H1 (cell line): ENCODE measurements around the gene KRTAP1-3.

Source experiments
- CEBPB ChIP-seq: IDR thresholded peaks from 2 replicates; pipeline ENCODE4 v1.6.1; 2012; ENCODE audit warnings: low read depth, low read length
- CTCF ChIP-seq, 3 experiments: IDR thresholded peaks; 1 replicate in 2 of 3; 2 replicates in 1 of 3; pipeline versions ENCODE4 v1.5.1 to v1.6.1; 2011; ENCODE audit warnings: low read length in 3 of 3, mild to moderate bottlenecking in 3 of 3, inconsistent platforms in 2 of 3, low read depth in 1 of 3, moderate library complexity in 1 of 3; ENCODE audit not compliant: insufficient read depth in 1 of 3; ENCODE audit errors: control extremely low read depth in 1 of 3
- GABPA ChIP-seq: IDR thresholded peaks from 2 replicates; pipeline ENCODE4 v1.6.1; 2011; ENCODE audit warnings: mild to moderate bottlenecking, low read length, moderate library complexity, borderline replicate concordance; ENCODE audit not compliant: insufficient read depth
- JUN ChIP-seq: IDR thresholded peaks from 2 replicates; pipeline ENCODE4 v1.6.1; 2011; ENCODE audit warnings: low read depth, mild to moderate bottlenecking, improper control_type of control experiment, low read length
- POLR2A ChIP-seq, 2 experiments: IDR thresholded peaks; 1 replicate in 1 of 2; 2 replicates in 1 of 2; pipeline ENCODE4 v1.6.1; 2011; ENCODE audit warnings: low read depth in 2 of 2, low read length in 2 of 2, mild to moderate bottlenecking in 2 of 2; ENCODE audit errors: control extremely low read depth in 1 of 2
- POLR2AphosphoS5 ChIP-seq: IDR thresholded peaks from 2 replicates; pipeline ENCODE4 v1.6.1; 2011; ENCODE audit warnings: low read depth, low read length
- RFX5 ChIP-seq: IDR thresholded peaks from 2 replicates; pipeline ENCODE4 v1.6.1; 2011; ENCODE audit warnings: low read depth, low read length, improper control_type of control experiment, borderline replicate concordance
- SIN3A ChIP-seq, 2 experiments: IDR thresholded peaks in 1 of 2; conservative IDR thresholded peaks in 1 of 2; 2 replicates each; pipeline ENCODE4 v1.6.1; 2011 to 2012; ENCODE audit warnings: low read length in 2 of 2, improper control_type of control experiment in 1 of 2, low read depth in 1 of 2, mild to moderate bottlenecking in 1 of 2
- SUZ12 ChIP-seq: fragments of 200-600 bp; sonication (generic); IDR thresholded peaks from 2 replicates; pipeline ENCODE4 v1.6.1; 2012; ENCODE audit warnings: mild to moderate bottlenecking, inconsistent platforms, low read length, moderate library complexity, mixed read lengths
- TAF1 ChIP-seq: IDR thresholded peaks from 2 replicates; pipeline ENCODE4 v1.6.1; 2011; ENCODE audit warnings: mild to moderate bottlenecking, low read depth, low read length

- no peak for TF ChIP-seq CTCF (IDR thresholded peaks at IDR 0.05; ENCODE audit: control extremely low read depth in 1 of 3, insufficient read depth in 1 of 3, low read depth in 1 of 3, low read length in 3 of 3)
- no peak for TF ChIP-seq SUZ12
- TF ChIP-seq GABPA = no peak
- no peak for TF ChIP-seq POLR2A (IDR thresholded peaks at IDR 0.05; ENCODE audit: control extremely low read depth in 1 of 2, low read depth in 2 of 2, low read length in 2 of 2)
- TF ChIP-seq POLR2AphosphoS5 = no peak
- no peak for TF ChIP-seq TAF1
- TF ChIP-seq JUN = no peak
- no peak for TF ChIP-seq CEBPB
- TF ChIP-seq SIN3A (conservative IDR thresholded peaks at IDR 0.05 in 1 of 2, IDR thresholded peaks at IDR 0.05 in 1 of 2; ENCODE audit: low read depth in 1 of 2, low read length in 2 of 2) = no peak
- TF ChIP-seq RFX5 = no peak
Measured at GRCh38 chr17:41061964-41062363, 27.3 kb upstream of the KRTAP1-3 start.
